Measurements from ENCODE around the gene CST9L. TPM values are rescaled to one million over a fixed set of nuclear protein-coding genes. Genes with fewer than 3 reads are reported as not detected.

The CST9L gene
- total RNA-seq, 5 donors from 2014 or later (not counting 1 experiment from before 2014, with no cell fraction given): not detected

Other genes starting within 250 kb of the CST9L start
- gene NXT1, start 217.7 kb downstream of the CST9L start, total RNA-seq: 10 to 100 TPM; 22.1 to 60.0 (median 24.4) TPM
- 10 to 100 TPM; 10.2 to 35.1 (median 13.1) TPM for gene GZF1, start 206.3 kb downstream of the CST9L start, total RNA-seq
- 10 to 100 TPM; 10.4 to 14.6 (median 12.2) TPM for gene NAPB, start 147.0 kb downstream of the CST9L start, total RNA-seq
- not detected for gene CSTL1, start 128.8 kb downstream of the CST9L start, total RNA-seq
- not detected for gene CST11, start 115.6 kb downstream of the CST9L start, total RNA-seq
- gene CST8, start 77.4 kb downstream of the CST9L start, total RNA-seq: not detected
- not detected for gene CST9, start 37.4 kb upstream of the CST9L start, total RNA-seq
- gene CST3, start 69.5 kb upstream of the CST9L start, total RNA-seq: 1 to 10 TPM; 5.1 to 9.0 (median 5.3) TPM
- gene CST4, start 120.6 kb upstream of the CST9L start, total RNA-seq: not detected
- not detected for gene CST1, start 182.5 kb upstream of the CST9L start, total RNA-seq

Measured in T-cell (primary cell).